NCI-H524 treated with DMSO at 0.1 percent for 48 hours (cell line): Measurements from ENCODE around the gene TAF11L4.
"Not testable (repeated sequence)": the region's sequence is repeated elsewhere in the genome, so short reads cannot be mapped to it uniquely, and the experiment has no call there.

Source experiments
- DNase-seq: peaks from one replicate; lab custom pipeline; 2025; lab: John Stamatoyannopoulos, UW

TAF11L4 gene

GRCh38 chr5:17521501-17521900 lies at the start of gene TAF11L4:
TAF11L4 (plus strand) TSS chr5:17521801.
- not testable (repeated sequence) for DNase-seq

- not testable (repeated sequence) for DNase-seq
Measured at GRCh38 chr5:17475064-17475463, 46.5 kb upstream of the TAF11L4 start.

DNA sequence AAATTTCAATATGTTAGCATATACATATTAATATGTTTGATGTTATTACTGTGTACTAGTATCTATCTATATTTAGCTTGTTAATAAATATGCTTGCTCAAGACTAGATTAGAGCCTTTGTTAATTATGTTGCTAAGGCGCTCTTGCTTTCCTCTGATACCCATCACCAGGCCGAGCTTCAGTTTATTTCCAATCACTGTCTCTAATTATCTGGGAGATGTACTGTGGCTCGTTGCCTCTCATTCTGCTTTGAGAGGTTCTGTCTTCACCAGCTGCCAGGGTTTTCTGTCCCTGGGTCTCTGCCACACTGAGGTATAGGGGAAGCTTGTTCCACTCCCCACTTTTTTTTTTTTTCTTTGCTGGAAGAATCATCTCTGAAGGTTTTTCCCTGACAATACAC lies 44.6 kb upstream of the TAF11L4 start:
- peak; percentile 29 for DNase-seq

- DNase-seq = peak; percentile 30
Measured at GRCh38 chr5:17477573-17478265, 43.9 kb upstream of the TAF11L4 start.

- no peak for DNase-seq
Measured at GRCh38 chr5:17481378-17481777, 40.2 kb upstream of the TAF11L4 start.

DNA sequence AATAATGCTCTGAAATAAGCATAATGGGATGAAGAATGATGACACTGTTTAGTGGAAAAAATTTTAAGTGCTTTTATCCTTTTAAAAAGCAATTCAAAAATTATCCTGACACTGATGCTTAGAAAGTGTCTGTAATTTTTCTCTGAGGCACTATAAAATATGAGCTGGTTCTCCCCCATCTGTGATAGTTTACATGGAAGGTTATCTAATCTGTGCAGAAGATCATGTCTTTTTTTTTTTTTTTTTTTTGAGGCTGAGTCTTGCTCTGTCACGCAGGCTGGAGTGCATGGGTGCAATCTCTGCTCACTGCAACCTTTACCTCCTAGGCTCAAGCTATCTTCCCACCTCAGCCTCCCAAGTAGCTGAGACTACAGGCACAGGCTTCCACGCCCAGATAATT lies 38.8 kb upstream of the TAF11L4 start:
- no peak for DNase-seq

DNA sequence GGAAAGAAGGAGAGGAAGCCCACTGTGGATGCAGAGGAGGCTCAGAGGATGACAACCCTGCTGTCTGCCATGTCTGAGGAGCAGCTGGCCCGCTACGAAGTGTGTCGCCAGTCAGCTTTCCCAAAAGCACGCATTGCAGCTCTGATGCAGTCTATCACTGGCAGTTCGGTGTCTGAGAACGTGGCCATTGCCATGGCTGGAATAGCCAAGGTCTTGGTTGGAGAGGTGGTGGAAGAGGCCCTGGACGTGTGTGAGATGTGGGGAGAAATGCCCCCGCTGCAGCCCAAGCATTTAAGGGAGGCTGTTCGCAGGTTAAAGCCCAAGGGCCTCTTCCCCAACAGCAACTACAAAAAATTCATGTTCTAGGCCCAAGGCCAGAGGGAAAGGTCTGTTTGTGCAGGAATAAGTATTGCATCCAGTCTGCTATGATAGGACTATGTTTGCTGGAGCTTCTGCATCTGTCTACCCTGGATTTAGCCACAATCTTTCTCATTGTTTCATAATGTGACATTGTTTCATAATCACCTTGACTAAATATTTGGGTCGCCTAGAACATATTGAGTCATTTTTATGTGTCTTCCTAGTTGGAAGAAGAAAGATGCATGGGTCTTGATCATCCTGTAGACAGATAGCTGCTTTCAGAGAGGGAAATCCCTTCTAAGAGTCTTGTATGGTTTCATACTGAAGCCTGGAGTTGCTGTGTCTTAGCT lies 35.0 kb upstream of the TAF11L4 start:
- not testable (repeated sequence) for DNase-seq

GRCh38 chr5:17487174-17487512 lies 34.5 kb upstream of the TAF11L4 start:
- DNase-seq = no peak

DNA sequence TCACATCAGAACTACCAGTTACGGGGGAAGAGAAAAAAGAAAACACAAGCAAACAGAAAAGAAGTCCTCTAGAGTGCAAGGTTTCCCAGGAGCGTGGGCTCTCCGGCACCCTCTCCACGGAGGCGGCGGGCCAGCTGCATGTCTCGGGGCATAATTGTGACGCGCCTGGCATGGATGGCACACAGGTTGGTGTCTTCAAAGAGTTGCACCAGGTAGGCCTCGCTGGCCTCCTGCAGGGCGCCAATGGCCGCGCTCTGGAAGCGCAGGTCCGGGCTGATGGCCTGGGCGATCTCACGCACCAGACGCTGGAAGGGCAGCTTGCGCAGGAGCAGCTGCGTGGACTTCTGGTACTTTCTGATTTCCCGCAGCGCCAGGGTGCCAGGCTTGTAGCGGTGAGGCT lies 30.3 kb upstream of the TAF11L4 start:
- DNase-seq = not testable (repeated sequence)

DNA sequence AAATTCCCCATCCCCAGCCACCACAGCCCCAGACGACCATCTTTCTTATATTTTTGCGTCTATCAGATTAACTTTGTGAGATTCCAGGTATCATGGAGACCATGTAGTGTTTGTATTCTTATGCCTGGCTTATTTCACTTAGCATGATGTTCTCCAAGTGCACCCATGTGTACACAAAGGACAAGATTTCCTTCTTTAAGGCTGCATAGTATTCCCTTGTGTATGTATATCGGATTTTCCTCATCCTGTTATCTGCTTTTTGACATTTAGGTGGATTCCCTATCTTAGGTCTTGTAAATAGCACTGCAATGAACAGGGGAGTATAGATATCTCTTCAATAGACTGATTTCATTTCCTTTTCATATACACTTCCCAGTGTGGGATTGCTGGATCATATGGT lies 28.8 kb upstream of the TAF11L4 start:
- no peak for DNase-seq

GRCh38 chr5:17497446-17497845 lies 24.2 kb upstream of the TAF11L4 start:
- DNase-seq = no peak

GRCh38 chr5:17497931-17498330 lies 23.7 kb upstream of the TAF11L4 start, which contains the start of gene TAF11L2:
TAF11L2 (plus strand) TSS chr5:17498231.
- not testable (repeated sequence) for DNase-seq

DNA sequence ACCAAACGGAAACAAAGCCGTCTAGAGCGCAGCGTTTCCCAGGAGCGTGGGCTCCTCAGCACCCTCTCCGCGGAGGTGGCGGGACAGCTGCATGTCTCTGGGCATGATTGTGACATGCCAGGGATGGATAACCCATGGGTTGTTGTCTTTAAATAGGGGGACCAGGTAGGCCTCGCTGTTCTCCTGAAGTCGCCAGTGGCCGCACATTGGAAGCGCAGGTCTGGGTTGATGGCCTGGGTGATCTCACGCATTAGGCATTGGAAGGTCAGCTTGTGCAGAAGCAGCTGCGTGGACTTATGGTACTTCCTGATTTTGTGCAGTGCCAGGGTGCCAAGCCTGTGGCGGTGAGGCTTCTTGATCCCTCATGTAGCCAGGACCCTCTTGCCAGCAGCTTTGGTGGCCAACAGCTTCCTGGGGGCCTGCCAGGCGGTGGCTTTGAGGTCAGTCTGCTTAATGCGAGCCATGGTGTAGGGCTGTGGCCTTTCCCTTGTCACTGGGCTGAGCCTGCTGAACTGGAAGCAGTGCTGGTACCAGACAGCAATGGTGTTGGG lies 9.8 kb upstream of the TAF11L4 start:
- no peak for DNase-seq

- not testable (repeated sequence) for DNase-seq
Measured at GRCh38 chr5:17517526-17517925, 4.1 kb upstream of the TAF11L4 start.

GRCh38 chr5:17518067-17518466 lies 3.5 kb upstream of the TAF11L4 start, which contains the start of gene TAF11L3:
TAF11L3 (plus strand) TSS chr5:17518367.
- DNase-seq = not testable (repeated sequence)

DNA sequence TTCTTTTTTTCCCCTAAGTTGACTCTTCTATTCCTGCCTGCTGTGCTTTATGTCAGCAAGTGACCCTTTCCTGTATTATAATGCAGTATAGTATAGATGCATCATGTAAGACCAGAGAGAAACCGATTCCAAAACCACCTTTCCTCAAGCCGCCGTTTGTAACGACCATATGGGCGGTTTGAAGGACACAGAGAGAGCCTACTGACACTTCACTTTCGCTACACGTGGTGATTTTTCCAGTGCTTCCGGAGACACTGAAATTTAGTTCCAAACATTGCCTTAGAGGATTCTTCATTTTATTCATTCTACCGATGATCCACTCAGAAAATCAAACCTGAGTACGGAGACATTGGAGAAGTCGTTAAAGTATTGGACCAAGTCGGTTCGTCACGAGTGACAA lies 2.1 kb upstream of the TAF11L4 start:
- not testable (repeated sequence) for DNase-seq

DNA sequence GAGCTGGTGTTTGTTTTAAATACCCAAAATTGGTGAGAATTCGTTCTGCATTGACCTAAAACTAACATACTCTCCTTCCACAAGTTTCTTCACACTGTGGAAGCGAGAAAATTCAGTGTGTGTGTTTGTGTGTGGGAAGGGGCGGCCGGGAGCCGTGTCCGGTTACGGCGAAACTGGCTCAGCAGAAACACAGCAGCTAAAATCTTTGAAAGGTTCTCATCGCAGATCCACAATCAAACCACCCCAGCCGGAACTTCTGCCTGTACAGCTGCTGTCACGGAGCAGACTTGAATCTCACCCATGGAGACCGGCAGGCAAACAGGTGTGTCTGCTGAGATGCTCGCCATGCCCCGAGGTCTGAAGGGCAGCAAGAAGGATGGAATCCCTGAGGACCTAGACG lies 3.3 kb downstream of the TAF11L4 start, which contains the start of gene TAF11L5:
TAF11L5 (plus strand) TSS at position 301 of the 400 bp plus-strand sequence.
- not testable (repeated sequence) for DNase-seq

DNA sequence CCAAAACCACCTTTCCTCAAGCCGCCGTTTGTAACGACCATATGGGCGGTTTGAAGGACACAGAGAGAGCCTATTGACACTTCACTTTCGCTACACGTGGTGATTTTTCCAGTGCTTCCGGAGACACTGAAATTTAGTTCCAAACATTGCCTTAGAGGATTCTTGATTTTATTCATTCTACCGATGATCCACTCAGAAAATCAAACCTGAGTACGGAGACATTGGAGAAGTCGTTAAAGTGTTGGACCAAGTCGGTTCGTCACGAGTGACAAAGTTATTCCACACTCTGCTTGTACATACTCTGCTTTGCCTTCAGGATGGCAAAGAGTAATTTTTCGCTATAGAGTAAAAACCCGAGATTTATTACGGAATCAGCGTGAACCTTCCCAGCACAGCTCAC lies 4.9 kb downstream of the TAF11L4 start:
- not testable (repeated sequence) for DNase-seq

- not testable (repeated sequence) for DNase-seq
Measured at GRCh38 chr5:17528369-17528768, 6.8 kb downstream of the TAF11L4 start, which contains the start of gene TAF11L6. TAF11L6 (plus strand) TSS chr5:17528669.
